Kasumi-1 (cell line): ENCODE data around the gene TBC1D21.
"Not testable (repeated sequence)": the region's sequence is repeated elsewhere in the genome, so short reads cannot be mapped to it uniquely, and the experiment has no call there.

Experiments
- DNase-seq, 2 experiments: peaks; one replicate each; lab custom pipeline; 2025; lab: John Stamatoyannopoulos, UW

TBC1D21 gene

GRCh38 chr15:73930371-73930770 is 57.0 kb downstream of the TBC1D21 start:
- DNase-seq: no peak

GRCh38 chr15:73930790-73931281 is 57.5 kb downstream of the TBC1D21 start:
- DNase-seq: no peak

- DNase-seq: no peak
These were observed 58.1 kb downstream of the TBC1D21 start for GRCh38 chr15:73931441-73931840.

GRCh38 chr15:73932381-73933191 is 59.2 kb downstream of the TBC1D21 start:
- no peak for DNase-seq

GRCh38 chr15:73934281-73934680 is 60.9 kb downstream of the TBC1D21 start:
- no peak for DNase-seq

- no peak for DNase-seq
These were observed 62.2 kb downstream of the TBC1D21 start for GRCh38 chr15:73935547-73935946.

GRCh38 chr15:73936181-73936580 is 62.8 kb downstream of the TBC1D21 start:
- DNase-seq: no peak

GRCh38 chr15:73936588-73937290 is 63.4 kb downstream of the TBC1D21 start:
- no peak for DNase-seq

- no peak for DNase-seq
These were observed 63.9 kb downstream of the TBC1D21 start for GRCh38 chr15:73937296-73937695.

- no peak for DNase-seq
These were observed 64.4 kb downstream of the TBC1D21 start for GRCh38 chr15:73937726-73938125.

- DNase-seq: not testable (repeated sequence)
These were observed 65.2 kb downstream of the TBC1D21 start for GRCh38 chr15:73938516-73938915.
